ENCODE measurements around the gene TMEM80.

TMEM80 gene

GRCh38 chr11:692824-693414 is 2.7 kb upstream of the TMEM80 start (continued):
- TF ChIP-seq ZNF654 (tag by site-specific recombination; IDR thresholded peaks at IDR 0.05; ENCODE audit: low read depth) (no peak), ZNF335 (tag by site-specific recombination; conservative IDR thresholded peaks at IDR 0.05) (0 out of 2 replicates have a peak, but pooled peaks have one; percentile 18), REPIN1 (tag by site-specific recombination; IDR thresholded peaks at IDR 0.05; ENCODE audit: low read depth) (no peak), ZNF660 (tag by site-specific recombination; IDR thresholded peaks at IDR 0.05) (no peak), YY2 (tag by site-specific recombination; IDR thresholded peaks at IDR 0.05) (no peak), RBAK (tag by site-specific recombination; IDR thresholded peaks at IDR 0.05) (no peak), ZNF112 (tag by site-specific recombination; IDR thresholded peaks at IDR 0.05) (no peak), ZNF704 (tag by site-specific recombination; IDR thresholded peaks at IDR 0.05) (no peak), ZNF48 (tag by site-specific recombination; IDR thresholded peaks at IDR 0.05) (no peak), OSR2 (tag by site-specific recombination; IDR thresholded peaks at IDR 0.05) (no peak)
- TF ChIP-seq, protein P1, sequence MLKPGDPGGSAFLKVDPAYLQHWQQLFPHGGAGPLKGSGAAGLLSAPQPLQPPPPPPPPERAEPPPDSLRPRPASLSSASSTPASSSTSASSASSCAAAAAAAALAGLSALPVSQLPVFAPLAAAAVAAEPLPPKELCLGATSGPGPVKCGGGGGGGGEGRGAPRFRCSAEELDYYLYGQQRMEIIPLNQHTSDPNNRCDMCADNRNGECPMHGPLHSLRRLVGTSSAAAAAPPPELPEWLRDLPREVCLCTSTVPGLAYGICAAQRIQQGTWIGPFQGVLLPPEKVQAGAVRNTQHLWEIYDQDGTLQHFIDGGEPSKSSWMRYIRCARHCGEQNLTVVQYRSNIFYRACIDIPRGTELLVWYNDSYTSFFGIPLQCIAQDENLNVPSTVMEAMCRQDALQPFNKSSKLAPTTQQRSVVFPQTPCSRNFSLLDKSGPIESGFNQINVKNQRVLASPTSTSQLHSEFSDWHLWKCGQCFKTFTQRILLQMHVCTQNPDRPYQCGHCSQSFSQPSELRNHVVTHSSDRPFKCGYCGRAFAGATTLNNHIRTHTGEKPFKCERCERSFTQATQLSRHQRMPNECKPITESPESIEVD (tag by site-specific recombination; IDR thresholded peaks at IDR 0.05): 0 out of 2 replicates have a peak, but pooled peaks have one; percentile 43
- TF ChIP-seq, protein P2, sequence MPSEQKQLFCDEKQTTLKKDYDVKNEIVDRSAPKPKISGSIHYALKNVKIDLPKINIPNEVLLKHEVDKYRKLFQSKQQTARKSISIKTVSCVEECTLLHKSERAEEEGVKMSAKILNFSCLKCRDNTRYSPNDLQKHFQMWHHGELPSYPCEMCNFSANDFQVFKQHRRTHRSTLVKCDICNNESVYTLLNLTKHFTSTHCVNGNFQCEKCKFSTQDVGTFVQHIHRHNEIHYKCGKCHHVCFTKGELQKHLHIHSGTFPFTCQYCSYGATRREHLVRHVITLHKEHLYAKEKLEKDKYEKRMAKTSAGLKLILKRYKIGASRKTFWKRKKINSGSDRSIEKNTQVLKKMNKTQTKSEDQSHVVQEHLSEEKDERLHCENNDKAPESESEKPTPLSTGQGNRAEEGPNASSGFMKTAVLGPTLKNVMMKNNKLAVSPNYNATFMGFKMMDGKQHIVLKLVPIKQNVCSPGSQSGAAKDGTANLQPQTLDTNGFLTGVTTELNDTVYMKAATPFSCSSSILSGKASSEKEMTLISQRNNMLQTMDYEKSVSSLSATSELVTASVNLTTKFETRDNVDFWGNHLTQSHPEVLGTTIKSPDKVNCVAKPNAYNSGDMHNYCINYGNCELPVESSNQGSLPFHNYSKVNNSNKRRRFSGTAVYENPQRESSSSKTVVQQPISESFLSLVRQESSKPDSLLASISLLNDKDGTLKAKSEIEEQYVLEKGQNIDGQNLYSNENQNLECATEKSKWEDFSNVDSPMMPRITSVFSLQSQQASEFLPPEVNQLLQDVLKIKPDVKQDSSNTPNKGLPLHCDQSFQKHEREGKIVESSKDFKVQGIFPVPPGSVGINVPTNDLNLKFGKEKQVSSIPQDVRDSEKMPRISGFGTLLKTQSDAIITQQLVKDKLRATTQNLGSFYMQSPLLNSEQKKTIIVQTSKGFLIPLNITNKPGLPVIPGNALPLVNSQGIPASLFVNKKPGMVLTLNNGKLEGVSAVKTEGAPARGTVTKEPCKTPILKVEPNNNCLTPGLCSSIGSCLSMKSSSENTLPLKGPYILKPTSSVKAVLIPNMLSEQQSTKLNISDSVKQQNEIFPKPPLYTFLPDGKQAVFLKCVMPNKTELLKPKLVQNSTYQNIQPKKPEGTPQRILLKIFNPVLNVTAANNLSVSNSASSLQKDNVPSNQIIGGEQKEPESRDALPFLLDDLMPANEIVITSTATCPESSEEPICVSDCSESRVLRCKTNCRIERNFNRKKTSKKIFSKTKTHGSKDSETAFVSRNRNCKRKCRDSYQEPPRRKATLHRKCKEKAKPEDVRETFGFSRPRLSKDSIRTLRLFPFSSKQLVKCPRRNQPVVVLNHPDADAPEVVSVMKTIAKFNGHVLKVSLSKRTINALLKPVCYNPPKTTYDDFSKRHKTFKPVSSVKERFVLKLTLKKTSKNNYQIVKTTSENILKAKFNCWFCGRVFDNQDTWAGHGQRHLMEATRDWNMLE (tag by site-specific recombination; conservative IDR thresholded peaks at IDR 0.05; ENCODE audit: low read depth): no peak

GRCh38 chr11:693415-693831 is 2.2 kb upstream of the TMEM80 start:
- Histone ChIP-seq H3K4me1 (ENCODE audit: control insufficient read depth, insufficient read depth, low read length) (no peaks in the 10 kb centered on the region), H3K9me3 (ENCODE audit: control insufficient read depth, insufficient read depth, low read depth, low read length) (no peaks in the 10 kb centered on the region), H3K4me3 (ENCODE audit: low read depth, low read length) (peak overlapping the region; percentile 89), H3K36me3 (ENCODE audit: control insufficient read depth in 2 of 2, insufficient read depth in 1 of 2, low read length in 2 of 2) (peaks cover 0 to 41% of the 10 kb centered on the region in 2 experiments; a peak in 2 of 3 replicates), H3K27ac (ENCODE audit: extremely low read depth, low read depth, low read length) (peak overlapping the region; percentile 36; the same call in 1 of the 2 replicates)
- ChIA-PET POLR2A (interaction anchor here (0.6 kb wide), 2 partner anchors 55 to 61 kb away, joined by 3 to 6 read pairs; no protein-coding TSS in a partner anchor), CTCF (interaction anchor here (0.9 to 1.4 kb wide), 2 partner anchors 13 to 34 kb away, joined by 4 to 5 read pairs; no protein-coding TSS in a partner anchor)
- TF ChIP-seq, protein P3, sequence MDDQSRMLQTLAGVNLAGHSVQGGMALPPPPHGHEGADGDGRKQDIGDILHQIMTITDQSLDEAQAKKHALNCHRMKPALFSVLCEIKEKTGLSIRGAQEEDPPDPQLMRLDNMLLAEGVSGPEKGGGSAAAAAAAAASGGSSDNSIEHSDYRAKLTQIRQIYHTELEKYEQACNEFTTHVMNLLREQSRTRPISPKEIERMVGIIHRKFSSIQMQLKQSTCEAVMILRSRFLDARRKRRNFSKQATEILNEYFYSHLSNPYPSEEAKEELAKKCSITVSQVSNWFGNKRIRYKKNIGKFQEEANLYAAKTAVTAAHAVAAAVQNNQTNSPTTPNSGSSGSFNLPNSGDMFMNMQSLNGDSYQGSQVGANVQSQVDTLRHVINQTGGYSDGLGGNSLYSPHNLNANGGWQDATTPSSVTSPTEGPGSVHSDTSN (CRISPR knock-in tag; IDR thresholded peaks at IDR 0.05): no peak
- TF ChIP-seq ZFHX2 (tag by site-specific recombination; conservative IDR thresholded peaks at IDR 0.05): peak; percentile 69
- TF ChIP-seq KLF9 (tag by site-specific recombination; IDR thresholded peaks at IDR 0.05; ENCODE audit: low read depth): no peak
- TF ChIP-seq ZNF626 (tag by site-specific recombination; IDR thresholded peaks at IDR 0.05): no peak
- TF ChIP-seq GLIS2 (tag by site-specific recombination; IDR thresholded peaks at IDR 0.05): peak; percentile 64
- peak; percentile 67 for TF ChIP-seq SP2 (tag by site-specific recombination; IDR thresholded peaks at IDR 0.05)
- peak; percentile 40; the same call in 1 of the 2 replicates for TF ChIP-seq ZNF600 (tag by site-specific recombination; IDR thresholded peaks at IDR 0.05)
- TF ChIP-seq SP3 (tag by site-specific recombination; IDR thresholded peaks at IDR 0.05): peak; percentile 20; the same call in 1 of the 2 replicates
- peak; percentile 72 for TF ChIP-seq GLIS1 (tag by site-specific recombination; IDR thresholded peaks at IDR 0.05)
- no peak for TF ChIP-seq ZNF335 (tag by site-specific recombination; conservative IDR thresholded peaks at IDR 0.05)
- no peak for TF ChIP-seq RBAK (tag by site-specific recombination; IDR thresholded peaks at IDR 0.05)
- TF ChIP-seq ZBTB21 (tag by site-specific recombination; IDR thresholded peaks at IDR 0.05): no peak
- TF ChIP-seq ZNF76 (tag by site-specific recombination; IDR thresholded peaks at IDR 0.05; ENCODE audit: borderline replicate concordance, low read depth): 0 out of 2 replicates have a peak, but pooled peaks have one; percentile 17
- TF ChIP-seq EGR2 (tag by site-specific recombination; IDR thresholded peaks at IDR 0.05; ENCODE audit: low read depth): peak; percentile 38; the same call in 1 of the 2 replicates
- peak; percentile 32; the same call in 1 of the 2 replicates for TF ChIP-seq KLF1 (tag by site-specific recombination; IDR thresholded peaks at IDR 0.05)
